Cardiac septum (tissue), 1 donor: ENCODE data around the gene RFLNA. TPM values are rescaled to one million over a fixed set of nuclear protein-coding genes. Genes with fewer than 3 reads are reported as not detected.

Source experiments
- DNase-seq: peaks from one replicate; pipeline ENCODE4 v3.0.0-alpha.2; 2020; ENCODE audit warnings: low spot score
- intact Hi-C: fragments of 100-400 bp; cut with DNase I; formaldehyde crosslinking; loops from one replicate; pipeline ENCODE4 v1.14.0; 2022
- total RNA-seq: library from RNA; stranded (reverse); fragmentation: NEBNext Ultra II Directional; extraction: Animal tissue kit (Norgen Biotek cat#: 25700); gene quantifications from one replicate; pipeline ENCODE4 v1.2.1, GENCODE V29; 2021
- donor health status: DM: no; HTN: no; CAD: no.

RFLNA gene
- total RNA-seq, 1 donor from 2014 or later = not detected

- intact Hi-C loops = no loop called here
- DNase-seq = no peak
Measured at GRCh38 chr12:124301084-124301654, 6.3 kb downstream of the RFLNA start.

DNA sequence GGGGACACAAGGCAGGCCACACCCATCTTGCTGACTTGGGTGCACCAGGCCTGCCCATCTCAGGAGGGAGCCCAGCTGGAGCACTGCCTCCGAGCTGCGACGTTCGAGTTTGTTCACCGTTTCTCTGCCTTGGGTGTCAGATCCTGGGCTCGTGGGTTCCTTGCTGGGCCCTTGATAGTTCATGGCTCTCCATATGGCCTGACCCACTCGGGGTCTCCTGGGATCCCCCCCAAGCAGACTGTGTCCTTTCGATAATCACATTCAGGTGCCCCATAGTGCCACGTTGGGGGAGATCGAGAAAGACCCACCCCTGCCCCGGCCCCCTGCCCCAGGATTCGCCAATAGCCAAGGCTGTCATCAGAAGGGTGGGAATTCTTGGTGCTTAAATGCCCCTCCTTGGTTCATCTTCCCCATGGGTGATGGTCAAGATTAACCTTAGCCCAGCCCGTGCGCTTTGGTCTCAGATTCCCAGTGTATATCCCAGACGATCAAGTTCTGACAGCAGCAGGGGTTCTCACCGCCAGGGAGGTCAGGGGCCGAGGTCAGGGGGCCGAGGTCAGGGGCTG, 7.4 kb downstream of the RFLNA start:
- intact Hi-C loops = no loop called here
- no peak for DNase-seq

DNA sequence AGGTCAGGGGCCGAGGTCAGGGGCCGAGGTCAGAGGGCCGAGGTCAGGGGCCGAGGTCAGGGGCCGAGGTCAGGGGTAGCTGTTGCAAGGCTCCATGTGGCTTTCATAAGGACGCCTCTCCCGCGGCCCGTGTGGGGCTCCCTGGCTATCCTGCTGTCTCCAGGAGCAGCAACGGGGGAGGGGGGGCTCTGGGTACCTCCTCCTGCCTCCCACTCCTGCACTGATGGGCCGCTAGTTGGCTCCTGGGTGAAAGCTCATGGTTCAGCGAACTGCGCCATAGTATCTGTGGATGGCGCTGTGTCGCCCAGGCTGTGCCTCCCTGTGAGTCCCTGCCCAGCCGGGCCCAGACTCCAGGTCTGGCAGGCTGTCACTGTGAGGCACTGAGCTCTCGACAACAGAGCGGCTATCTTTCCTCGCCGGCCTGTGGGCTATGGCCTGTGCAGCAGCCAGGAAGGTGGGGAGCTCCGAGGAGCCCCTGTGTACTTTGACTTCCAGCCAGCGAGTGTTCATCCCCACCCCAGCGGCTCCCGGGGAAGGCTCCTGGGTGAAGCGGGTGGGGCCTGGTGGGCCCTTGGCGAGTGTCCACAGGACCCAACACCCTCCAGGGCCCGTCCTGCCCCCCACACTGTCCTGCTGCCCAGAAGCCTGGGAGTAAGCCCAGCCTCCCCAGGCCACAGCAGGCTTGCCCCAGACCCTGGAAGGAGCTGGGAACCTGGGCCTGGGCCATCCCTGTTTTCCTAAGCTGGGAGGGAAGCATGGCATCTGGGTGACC, 8.1 kb downstream of the RFLNA start:
- intact Hi-C loops = no loop called here
- no peak for DNase-seq

- DNase-seq = no peak
- intact Hi-C loops = no loop called here
Measured at GRCh38 chr12:124303579-124304313, 8.9 kb downstream of the RFLNA start.

GRCh38 chr12:124304314-124304790, 9.5 kb downstream of the RFLNA start:
- intact Hi-C loops = no loop called here
- DNase-seq = no peak

DNA sequence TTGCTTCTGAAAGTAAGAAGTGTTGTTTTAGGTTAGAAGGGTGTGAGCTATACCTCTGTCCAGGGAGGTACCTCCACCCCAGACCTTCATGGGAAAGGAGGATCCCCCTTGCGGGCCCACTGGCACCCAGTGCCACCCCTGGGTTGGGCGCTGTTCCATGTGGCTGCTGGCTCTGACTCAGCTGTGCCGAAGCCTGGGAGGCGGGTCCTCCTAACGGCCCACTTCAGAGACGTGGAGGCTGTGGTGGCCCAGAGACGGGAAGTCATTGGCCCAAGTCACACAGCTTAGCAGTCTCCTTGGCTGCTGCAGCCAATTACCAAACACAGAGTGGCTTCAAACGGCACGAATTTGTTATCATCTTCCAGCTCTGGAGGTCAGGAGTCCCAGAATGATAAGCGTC, 10.2 kb downstream of the RFLNA start:
- no peak for DNase-seq

DNA sequence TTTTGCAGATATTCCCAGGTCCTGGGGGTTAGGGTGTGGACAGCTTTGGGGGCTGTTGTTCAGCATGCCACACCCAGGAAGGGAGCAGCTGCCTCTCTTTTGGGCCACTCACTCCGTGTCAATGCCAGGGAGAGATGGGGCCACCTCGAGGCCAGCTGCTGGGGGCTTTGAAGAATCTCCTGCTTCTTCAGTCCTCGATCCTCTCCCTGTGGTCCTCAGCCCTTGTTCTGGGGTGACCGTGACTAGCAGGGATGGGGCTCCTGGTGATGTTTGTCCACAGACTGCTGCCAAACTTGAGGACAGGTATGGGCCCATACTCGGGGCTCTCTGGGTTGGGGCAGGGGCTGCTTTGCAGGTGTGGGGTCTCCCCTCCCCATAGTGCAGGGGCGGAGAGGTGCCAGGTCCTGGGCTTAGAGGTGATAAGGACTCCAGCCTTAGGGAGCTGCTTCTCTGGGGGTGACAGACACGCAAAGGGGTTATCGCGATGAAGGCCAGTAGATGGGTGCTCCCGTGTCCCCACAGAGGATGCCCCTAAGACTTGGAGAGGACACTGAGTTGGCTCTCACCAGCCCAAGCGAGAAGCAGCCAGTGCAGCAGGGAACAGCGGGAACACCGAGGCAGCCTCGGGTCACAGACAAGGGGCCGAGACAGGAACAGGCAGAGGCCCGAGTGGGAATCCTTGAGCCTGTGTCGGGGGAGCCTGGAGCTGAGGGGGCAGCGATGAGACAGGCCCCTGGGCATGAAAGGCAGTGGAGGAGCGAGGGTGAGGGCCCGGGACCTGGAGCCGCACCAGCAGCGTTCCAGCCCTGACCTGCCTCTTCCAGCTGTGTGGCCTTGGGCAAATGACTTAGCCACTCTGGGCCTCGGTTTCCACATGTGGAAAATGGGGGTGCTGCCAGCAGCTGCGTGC, 11.1 kb downstream of the RFLNA start:
- intact Hi-C loops = no loop called here
- DNase-seq = no peak

More for the DNA sequence above, 10.2 kb downstream of the RFLNA start:
- intact Hi-C loops = no loop called here

DNA sequence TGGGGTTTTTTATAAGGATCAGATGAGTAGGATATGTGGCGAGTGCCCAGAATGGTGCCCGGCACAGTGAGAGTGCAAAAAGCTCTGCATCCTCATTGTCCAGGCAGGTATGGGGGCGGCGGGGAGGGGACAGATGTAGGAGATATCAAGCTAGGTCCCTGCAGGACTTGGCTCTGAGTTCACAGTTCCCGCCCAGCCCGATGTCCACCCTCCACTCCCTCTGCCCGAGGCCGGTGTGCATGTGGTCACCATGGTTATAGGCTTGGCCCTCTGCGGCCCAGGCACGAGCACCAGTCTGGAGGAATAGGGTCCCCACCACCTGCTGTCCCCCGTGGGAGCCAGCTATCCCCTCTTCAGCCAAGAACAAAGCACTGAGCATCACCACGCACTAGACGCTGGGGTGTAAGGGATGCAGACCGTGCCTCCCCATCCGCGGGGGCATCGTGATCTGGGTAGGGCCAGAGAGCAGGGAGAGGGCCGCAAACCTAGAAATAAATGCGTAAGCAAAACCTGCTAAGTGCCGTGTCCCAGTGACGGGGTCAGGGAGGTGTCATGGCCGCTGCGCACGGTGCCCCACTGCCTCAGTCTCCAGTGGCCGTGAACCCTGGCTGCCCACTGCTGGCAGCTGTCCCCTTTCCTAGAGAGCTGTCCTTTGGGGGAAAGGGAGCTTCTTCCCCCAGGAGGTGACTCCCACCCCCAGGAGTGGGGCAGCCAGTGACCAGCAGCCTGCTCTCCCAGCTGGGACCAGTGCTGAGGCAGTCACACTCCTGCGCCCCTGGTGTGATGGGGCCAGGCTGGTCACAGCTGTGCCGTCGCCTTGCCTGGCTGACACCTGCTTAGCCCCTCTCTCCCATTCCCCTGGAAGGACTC, 12.0 kb downstream of the RFLNA start:
- intact Hi-C loops = no loop called here
- no peak for DNase-seq

GRCh38 chr12:124307556-124307825, 12.6 kb downstream of the RFLNA start:
- DNase-seq = no peak

DNA sequence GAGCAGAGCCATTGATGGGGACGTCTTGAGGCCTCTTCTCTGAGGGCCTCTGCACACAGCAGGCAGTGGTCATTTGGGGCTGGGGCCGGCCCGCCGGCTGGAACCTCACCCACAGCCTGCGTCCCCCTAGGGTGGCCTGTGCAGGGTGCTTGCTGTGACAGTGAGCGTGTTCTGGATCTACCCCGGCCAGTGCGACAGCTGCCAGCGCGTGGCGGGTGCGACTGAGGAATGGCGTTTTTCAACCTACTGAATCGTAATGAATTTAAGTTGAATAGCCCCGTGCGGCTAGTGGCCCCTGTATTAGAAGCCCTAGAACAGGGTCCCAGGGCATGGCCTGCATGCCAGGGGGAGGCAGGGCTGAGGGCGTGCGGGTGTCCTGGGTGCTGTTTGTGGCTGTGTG, 13.8 kb downstream of the RFLNA start:
- intact Hi-C loops = no loop called here
- DNase-seq = no peak

More at GRCh38 chr12:124307556-124307825, 12.6 kb downstream of the RFLNA start:
- intact Hi-C loops = no loop called here

DNA sequence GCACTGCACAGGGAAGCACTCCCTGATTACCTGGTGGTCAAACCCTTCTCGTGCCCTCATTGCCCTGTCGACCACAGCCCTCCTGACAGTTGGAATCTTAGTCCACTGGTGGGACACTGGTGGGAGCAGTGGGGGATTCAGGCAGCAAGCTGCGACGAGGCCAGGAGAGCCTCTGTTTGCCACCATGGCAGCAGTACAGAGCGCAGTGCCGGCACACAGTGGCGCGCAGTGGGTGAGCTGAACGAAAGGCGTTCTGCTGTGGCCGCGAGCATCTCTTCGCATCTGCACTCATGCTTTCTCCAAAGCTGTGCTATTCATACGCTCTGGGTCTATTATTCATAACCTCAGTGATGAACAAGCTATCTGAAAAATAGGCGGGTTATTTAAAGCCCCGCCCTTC, 14.3 kb downstream of the RFLNA start:
- intact Hi-C loops = no loop called here
- DNase-seq = no peak

DNA sequence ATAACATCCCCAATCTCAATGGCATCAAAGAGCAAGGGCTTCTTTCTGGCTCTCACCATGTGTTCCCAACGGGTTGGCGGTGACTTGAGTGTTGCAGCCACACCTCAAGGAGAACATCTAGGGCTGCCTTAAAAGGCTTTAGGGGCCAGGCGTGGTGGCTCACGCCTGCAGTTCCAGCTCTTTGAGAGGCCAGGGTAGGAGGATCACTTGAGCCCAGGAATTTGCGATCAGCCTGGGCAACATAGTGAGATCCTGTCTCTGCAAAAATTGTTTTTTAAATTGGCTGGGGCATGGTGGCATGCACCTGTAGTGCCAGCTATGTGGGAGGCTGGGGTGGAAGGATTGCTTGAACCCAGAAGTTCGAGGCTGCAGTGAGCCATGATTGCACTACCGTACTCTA, 14.9 kb downstream of the RFLNA start:
- no peak for DNase-seq
- intact Hi-C loops = no loop called here

DNA sequence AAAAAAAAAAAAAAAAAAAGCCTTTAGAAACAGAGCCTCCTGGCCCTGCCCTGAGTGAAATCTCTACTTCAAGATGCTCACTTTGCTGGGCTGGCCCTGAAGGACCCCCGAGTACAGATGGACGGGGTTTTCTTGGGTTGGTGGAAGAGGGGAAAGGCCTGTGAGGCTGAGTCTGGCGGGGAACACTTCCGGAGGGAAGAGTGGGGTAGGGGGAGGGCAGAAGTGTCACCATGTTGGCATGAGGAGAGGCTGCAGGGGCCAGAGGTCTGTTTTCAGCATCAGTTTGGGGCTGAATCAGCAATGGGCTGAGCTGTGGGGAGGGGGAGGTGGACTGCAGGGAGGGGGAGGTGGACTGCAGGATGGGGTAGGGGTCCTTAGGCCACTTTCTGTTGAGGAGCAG, 15.3 kb downstream of the RFLNA start:
- intact Hi-C loops = no loop called here
- DNase-seq = no peak

DNA sequence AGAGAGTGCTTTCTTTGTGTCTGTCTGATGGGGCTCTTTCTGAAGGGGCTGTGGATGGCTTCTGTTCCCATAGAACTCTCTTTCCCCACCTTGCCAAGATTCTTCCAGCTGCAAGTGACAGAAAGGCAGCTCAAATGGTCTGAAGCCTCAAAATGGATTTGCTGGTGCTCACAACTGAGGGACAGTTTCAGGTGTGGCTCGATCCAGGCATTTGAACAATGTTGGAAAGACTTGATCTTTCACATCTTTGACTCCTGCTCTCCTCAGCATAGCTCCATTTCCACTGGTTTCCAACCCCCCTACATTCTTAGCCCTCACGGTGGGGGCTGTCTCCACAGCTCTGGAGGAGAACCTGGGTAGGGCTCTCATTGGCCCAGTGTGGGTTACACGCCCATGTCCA, 15.9 kb downstream of the RFLNA start:
- intact Hi-C loops = no loop called here
- DNase-seq = no peak

DNA sequence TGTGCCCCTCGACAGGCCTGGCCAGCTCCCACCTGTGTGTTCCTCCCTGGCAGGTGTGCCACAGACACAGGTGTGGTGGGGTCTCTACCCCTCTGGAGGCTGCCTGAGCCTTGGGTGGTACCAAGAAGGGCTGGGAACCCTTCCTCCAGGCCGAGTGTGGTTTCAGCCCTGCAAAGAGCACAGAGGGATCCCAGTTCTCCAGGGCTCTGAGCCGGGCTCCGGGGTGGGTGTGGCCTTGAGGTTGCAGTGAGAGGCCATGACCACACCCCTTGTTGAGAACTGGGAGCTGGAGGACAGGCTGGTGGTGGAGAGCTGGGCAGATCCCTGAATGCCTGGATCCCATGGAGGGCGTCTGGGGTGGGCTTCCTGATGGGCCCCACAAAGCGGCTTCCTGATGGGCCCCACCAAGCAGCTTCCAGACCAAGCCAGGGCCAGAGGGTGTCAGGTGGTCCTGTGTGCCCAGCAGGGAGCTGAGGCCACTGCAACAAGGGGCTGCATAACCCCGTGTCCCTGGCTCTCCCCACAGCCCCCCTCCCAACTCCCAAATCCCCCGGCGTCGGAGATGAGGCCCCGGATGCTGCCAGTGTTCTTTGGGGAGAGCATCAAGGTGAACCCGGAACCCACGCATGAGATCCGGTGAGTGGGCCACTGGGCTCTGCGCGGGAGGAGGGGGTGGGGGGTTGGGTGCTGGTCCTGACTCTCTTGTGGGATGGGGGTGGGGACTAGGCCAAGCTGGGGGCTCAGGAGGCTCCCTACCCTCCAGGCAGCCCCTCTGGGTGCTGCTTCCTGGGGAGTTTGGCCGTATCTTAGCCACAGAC, 16.6 kb downstream of the RFLNA start:
- DNase-seq = no peak
- intact Hi-C loops = no loop called here

DNA sequence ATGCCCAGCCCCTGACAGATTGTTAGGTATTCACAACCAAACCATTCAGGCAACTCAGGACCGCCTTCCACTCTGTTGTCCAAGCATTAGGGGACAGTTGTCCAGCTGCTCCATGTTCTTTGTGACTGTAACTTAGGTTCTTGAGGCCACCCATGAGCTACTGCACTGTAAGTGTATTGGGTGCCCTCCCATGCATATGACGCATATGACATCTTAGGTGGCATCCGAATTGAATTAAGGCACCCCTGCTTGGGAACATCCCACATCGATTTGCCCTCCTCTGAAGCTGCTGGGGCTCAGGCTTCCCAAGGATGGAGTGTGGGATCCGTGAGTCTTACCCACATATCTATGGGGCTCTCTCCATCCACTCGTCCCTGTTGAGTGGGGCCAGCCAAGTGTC, 17.7 kb downstream of the RFLNA start:
- intact Hi-C loops = no loop called here
- no peak for DNase-seq

- DNase-seq = no peak
- intact Hi-C loops = no loop called here
Measured at GRCh38 chr12:124314207-124314606, 19.3 kb downstream of the RFLNA start.

GRCh38 chr12:124314766-124315165, 19.9 kb downstream of the RFLNA start:
- intact Hi-C loops = no loop called here
- no peak for DNase-seq
